GM12892 (cell line): ENCODE measurements around the gene ACSM2B.

Source experiments
- POLR2A ChIP-seq: IDR thresholded peaks from 2 replicates; pipeline ENCODE4 v1.6.1; 2011; ENCODE audit warnings: low read depth, low read length, control low read depth
- POLR2AphosphoS5 ChIP-seq: IDR thresholded peaks from 2 replicates; pipeline ENCODE4 v1.6.1; 2011; ENCODE audit warnings: low read depth, low read length, control low read depth
- TAF1 ChIP-seq: IDR thresholded peaks from 2 replicates; pipeline ENCODE4 v1.6.1; 2011; ENCODE audit warnings: low read depth, mild to moderate bottlenecking, control low read depth, low read length, borderline replicate concordance

- TF ChIP-seq POLR2AphosphoS5, result no peak
- no peak for TF ChIP-seq TAF1
- no peak for TF ChIP-seq POLR2A
These were observed 71.7 kb downstream of the ACSM2B start for GRCh38 chr16:20504418-20504817.
